Liver (tissue), 9 donors: ENCODE data around the gene TCTA. TPM values are rescaled to one million over a fixed set of nuclear protein-coding genes. Genes with fewer than 3 reads are reported as not detected.

Experiments used
- DNase-seq: peaks from one replicate; pipeline ENCODE4 v3.0.0-alpha.2; 2017; ENCODE audit warnings: low spot score
- H3K27ac ChIP-seq, 2 donors: one replicate each; pipeline ENCODE4 v1.7.0; 2013; ENCODE audit warnings: inconsistent platforms in 2 of 2, low read length in 2 of 2, control low read depth in 1 of 2, low read depth in 1 of 2, mild to moderate bottlenecking in 1 of 2
- H3K27me3 ChIP-seq, 4 donors: one replicate each; pipeline versions ENCODE4 v1.6.1 to v1.7.0; 2013; ENCODE audit warnings: low read length in 3 of 4, inconsistent platforms in 1 of 4, mild to moderate bottlenecking in 1 of 4, moderate library complexity in 1 of 4; ENCODE audit not compliant: control insufficient read depth in 4 of 4, insufficient read depth in 4 of 4
- H3K36me3 ChIP-seq, 4 donors: one replicate each; pipeline versions ENCODE4 v1.6.1 to v1.7.0; 2013; ENCODE audit warnings: low read length in 3 of 4, mild to moderate bottlenecking in 3 of 4, low read depth in 1 of 4, moderate library complexity in 1 of 4; ENCODE audit not compliant: control insufficient read depth in 4 of 4, insufficient read depth in 3 of 4
- H3K4me1 ChIP-seq, 4 donors: one replicate each; pipeline versions ENCODE4 v1.6.1 to v1.7.0; 2013; ENCODE audit warnings: low read length in 3 of 4, mild to moderate bottlenecking in 3 of 4, moderate library complexity in 1 of 4; ENCODE audit not compliant: control insufficient read depth in 4 of 4, insufficient read depth in 4 of 4
- H3K4me3 ChIP-seq, 3 donors: one replicate each; pipeline versions ENCODE4 v1.6.1 to v1.7.0; 2013; ENCODE audit warnings: low read length in 3 of 3, control low read depth in 1 of 3, low read depth in 1 of 3, mild to moderate bottlenecking in 1 of 3
- H3K9ac ChIP-seq, 2 donors: one replicate each; pipeline ENCODE4 v1.7.0; 2013; ENCODE audit warnings: low read length in 2 of 2, mild to moderate bottlenecking in 2 of 2, moderate library complexity in 2 of 2, control low read depth in 1 of 2, low read depth in 1 of 2
- H3K9me3 ChIP-seq, 4 donors: one replicate each; pipeline versions ENCODE4 v1.6.1 to v1.7.0; 2013; ENCODE audit warnings: low read length in 3 of 4; ENCODE audit not compliant: control insufficient read depth in 4 of 4
- CTCF ChIP-seq: fragments of 150-350 bp; IDR thresholded peaks from 2 replicates; pipeline ENCODE4 v1.5.1; 2017; ENCODE audit warnings: improper control_type of control experiment, low read depth, low read length; ENCODE audit not compliant: missing input control
- EGR1 ChIP-seq, 2 donors: IDR thresholded peaks; 2 replicates each; pipeline ENCODE4 v1.6.1; 2016 to 2018; ENCODE audit warnings: antibody characterized with exemption in 2 of 2, low read depth in 2 of 2
- FOXA1 ChIP-seq: IDR thresholded peaks from 2 replicates; pipeline ENCODE4 v1.6.1; 2016; ENCODE audit warnings: antibody characterized with exemption
- GABPA ChIP-seq, 2 donors: IDR thresholded peaks in 1 of 2; conservative IDR thresholded peaks in 1 of 2; 2 replicates each; pipeline ENCODE4 v1.6.1; 2016; ENCODE audit warnings: antibody characterized with exemption in 2 of 2, mild to moderate bottlenecking in 1 of 2, moderate library complexity in 1 of 2
- HNF4A ChIP-seq, 2 donors: conservative IDR thresholded peaks; 2 replicates each; pipeline ENCODE4 v1.6.1; 2016; ENCODE audit warnings: antibody characterized with exemption in 2 of 2, mild to moderate bottlenecking in 2 of 2
- HNF4G ChIP-seq: IDR thresholded peaks from 2 replicates; pipeline ENCODE4 v1.6.1; 2016; ENCODE audit warnings: antibody characterized with exemption
- JUND ChIP-seq, 2 donors: IDR thresholded peaks; 2 replicates each; pipeline ENCODE4 v1.6.1; 2016; ENCODE audit warnings: antibody characterized with exemption in 2 of 2
- NR2F2 ChIP-seq: IDR thresholded peaks from 2 replicates; pipeline ENCODE4 v1.6.1; 2016; ENCODE audit warnings: antibody characterized with exemption
- RAD21 ChIP-seq, 2 donors: IDR thresholded peaks; 2 replicates each; pipeline ENCODE4 v1.6.1; 2016; ENCODE audit warnings: antibody characterized with exemption in 2 of 2, mild to moderate bottlenecking in 2 of 2
- RXRA ChIP-seq, 2 donors: IDR thresholded peaks; 2 replicates each; pipeline ENCODE4 v1.6.1; 2017 to 2018; ENCODE audit warnings: antibody characterized with exemption in 2 of 2, mild to moderate bottlenecking in 1 of 2
- SP1 ChIP-seq: IDR thresholded peaks from 2 replicates; pipeline ENCODE4 v1.6.1; 2018; ENCODE audit warnings: antibody characterized with exemption, mild to moderate bottlenecking
- TAF1 ChIP-seq: conservative IDR thresholded peaks from 2 replicates; pipeline ENCODE4 v1.6.1; 2016; ENCODE audit warnings: antibody characterized with exemption, mild to moderate bottlenecking
- ZBTB33 ChIP-seq: IDR thresholded peaks from 2 replicates; pipeline ENCODE4 v1.6.1; 2016; ENCODE audit warnings: antibody characterized with exemption
- WGBS: extraction: QIAGEN DNeasy Blood & Tissue Kit; methylation state at CpG from one replicate; pipeline ENCODE4 v1.1.7; 2013; 5-methylcytosine and 5-hydroxymethylcytosine counted together
- polyA plus RNA-seq, 2 donors: library from polyadenylated mRNA; stranded (reverse) in 1 of 2; unstranded in 1 of 2; fragments of 200-250 nt in 1 of 2; fragments of >200 nt in 1 of 2; fragmentation: Nextera tagmentation in 1 of 2; extraction: Ambion mirVana in 1 of 2; gene quantifications; one replicate each; pipeline versions ENCODE4 v1.2.1 to v1.2.3, GENCODE V29; 2013 to 2015
- total RNA-seq, 2 donors: library from RNA; depleted of rRNA; stranded (reverse); fragments of >200 nt; gene quantifications; one replicate each; pipeline ENCODE4 v1.2.3, GENCODE V29; 2014
- donor health status: healthy.
- donor health status: healthy.
- donor health status: healthy.
- donor health status: healthy.
- donor health status: healthy.

TCTA gene
- total and polyA plus RNA-seq, 4 donors = 13.6 to 28.2 (median 24.6) TPM

GRCh38 chr3:49453621-49454020 is 41.4 kb downstream of the TCTA start:
- WGBS = 97% methylated on average over 4 of the region's 4 CpGs
- H3K9me3 ChIP-seq = no peaks in the 10 kb centered on the region
- H3K27me3 ChIP-seq = no peaks in the 10 kb centered on the region
- DNase-seq = no peak
- H3K9ac ChIP-seq = no peak overlapping the region
- TF ChIP-seq RXRA (IDR thresholded peaks at IDR 0.05) = no peak
- no peak for TF ChIP-seq HNF4A (conservative IDR thresholded peaks at IDR 0.05)
- TF ChIP-seq FOXA1 = no peak
- no peak for TF ChIP-seq HNF4G
- TF ChIP-seq ZBTB33 = no peak
- TF ChIP-seq EGR1 (IDR thresholded peaks at IDR 0.05; ENCODE audit: low read depth in 2 of 2) = no peak
- TF ChIP-seq GABPA (IDR thresholded peaks at IDR 0.05 in 1 of 2, conservative IDR thresholded peaks at IDR 0.05 in 1 of 2) = no peak
- TF ChIP-seq NR2F2 = no peak
- H3K27ac ChIP-seq = no peak overlapping the region
- H3K4me3 ChIP-seq = no peak overlapping the region
- peaks cover 0 to 4% (median 2%) of the 10 kb centered on the region in 4 donors for H3K4me1 ChIP-seq
- no peaks in the 10 kb centered on the region for H3K36me3 ChIP-seq

- Histone ChIP-seq H3K4me3 (no peak overlapping the region), H3K36me3 (no peaks in the 10 kb centered on the region), H3K27me3 (no peaks in the 10 kb centered on the region), H3K9ac (no peak overlapping the region), H3K9me3 (no peaks in the 10 kb centered on the region), H3K27ac (no peak overlapping the region), H3K4me1 (no peaks in the 10 kb centered on the region)
- no peak for DNase-seq
- no peak for TF ChIP-seq CTCF
- peak; percentile 53 to 58 for TF ChIP-seq RAD21 (IDR thresholded peaks at IDR 0.05)
- WGBS = 72% methylated on average over 2 of the region's 2 CpGs
Observed at GRCh38 chr3:49454458-49454857, 42.2 kb downstream of the TCTA start.

GRCh38 chr3:49454898-49455681 is 42.9 kb downstream of the TCTA start:
- H3K27ac ChIP-seq = no peak overlapping the region
- no peaks in the 10 kb centered on the region for H3K4me1 ChIP-seq
- H3K9ac ChIP-seq = no peak overlapping the region
- 80% methylated on average over 3 of the region's 3 CpGs for WGBS
- DNase-seq = no peak
- H3K4me3 ChIP-seq = no peak overlapping the region
- TF ChIP-seq SP1 (peak; percentile 26), ZBTB33 (no peak), JUND (IDR thresholded peaks at IDR 0.05) (no peak), EGR1 (IDR thresholded peaks at IDR 0.05; ENCODE audit: low read depth in 2 of 2) (no peak), TAF1 (no peak), FOXA1 (no peak), RXRA (IDR thresholded peaks at IDR 0.05) (peak; percentile 79 to 86)
- H3K9me3 ChIP-seq = no peaks in the 10 kb centered on the region
- H3K36me3 ChIP-seq = no peaks in the 10 kb centered on the region
- no peaks in the 10 kb centered on the region for H3K27me3 ChIP-seq
